H1 (cell line): Measurements from ENCODE around the gene KIF15.

Source experiments
- EP300 ChIP-seq, 2 experiments: IDR thresholded peaks; 1 replicate in 1 of 2; 2 replicates in 1 of 2; pipeline ENCODE4 v1.6.1; 2011 to 2012; ENCODE audit warnings: low read depth in 2 of 2, low read length in 2 of 2, mild to moderate bottlenecking in 2 of 2, borderline replicate concordance in 1 of 2, inconsistent platforms in 1 of 2, moderate library complexity in 1 of 2
- RAD21 ChIP-seq, 2 experiments: IDR thresholded peaks in 1 of 2; conservative IDR thresholded peaks in 1 of 2; 2 replicates each; pipeline ENCODE4 v1.6.1; 2011; ENCODE audit warnings: low read depth in 2 of 2, low read length in 2 of 2, improper control_type of control experiment in 1 of 2, inconsistent platforms in 1 of 2, mild to moderate bottlenecking in 1 of 2, moderate library complexity in 1 of 2
- SIN3A ChIP-seq, 2 experiments: IDR thresholded peaks in 1 of 2; conservative IDR thresholded peaks in 1 of 2; 2 replicates each; pipeline ENCODE4 v1.6.1; 2011 to 2012; ENCODE audit warnings: low read length in 2 of 2, improper control_type of control experiment in 1 of 2, low read depth in 1 of 2, mild to moderate bottlenecking in 1 of 2
- SRF ChIP-seq: IDR thresholded peaks from 2 replicates; pipeline ENCODE4 v1.6.1; 2011; ENCODE audit warnings: mild to moderate bottlenecking, low read depth, low read length, moderate library complexity
- SUZ12 ChIP-seq: fragments of 200-600 bp; sonication (generic); IDR thresholded peaks from 2 replicates; pipeline ENCODE4 v1.6.1; 2012; ENCODE audit warnings: mild to moderate bottlenecking, inconsistent platforms, low read length, moderate library complexity, mixed read lengths
- TF ChIP-seq, protein P1 (sequence below), 3 experiments: IDR thresholded peaks; 1 replicate in 2 of 3; 2 replicates in 1 of 3; pipeline versions ENCODE4 v1.5.1 to v1.6.1; 2011; ENCODE audit warnings: low read length in 3 of 3, mild to moderate bottlenecking in 3 of 3, inconsistent platforms in 2 of 3, low read depth in 1 of 3, moderate library complexity in 1 of 3; ENCODE audit not compliant: insufficient read depth in 1 of 3; ENCODE audit errors: control extremely low read depth in 1 of 3
- TF ChIP-seq, protein P2 (sequence below): IDR thresholded peaks from 2 replicates; pipeline ENCODE4 v1.6.1; 2012; ENCODE audit warnings: inconsistent platforms

DNA sequence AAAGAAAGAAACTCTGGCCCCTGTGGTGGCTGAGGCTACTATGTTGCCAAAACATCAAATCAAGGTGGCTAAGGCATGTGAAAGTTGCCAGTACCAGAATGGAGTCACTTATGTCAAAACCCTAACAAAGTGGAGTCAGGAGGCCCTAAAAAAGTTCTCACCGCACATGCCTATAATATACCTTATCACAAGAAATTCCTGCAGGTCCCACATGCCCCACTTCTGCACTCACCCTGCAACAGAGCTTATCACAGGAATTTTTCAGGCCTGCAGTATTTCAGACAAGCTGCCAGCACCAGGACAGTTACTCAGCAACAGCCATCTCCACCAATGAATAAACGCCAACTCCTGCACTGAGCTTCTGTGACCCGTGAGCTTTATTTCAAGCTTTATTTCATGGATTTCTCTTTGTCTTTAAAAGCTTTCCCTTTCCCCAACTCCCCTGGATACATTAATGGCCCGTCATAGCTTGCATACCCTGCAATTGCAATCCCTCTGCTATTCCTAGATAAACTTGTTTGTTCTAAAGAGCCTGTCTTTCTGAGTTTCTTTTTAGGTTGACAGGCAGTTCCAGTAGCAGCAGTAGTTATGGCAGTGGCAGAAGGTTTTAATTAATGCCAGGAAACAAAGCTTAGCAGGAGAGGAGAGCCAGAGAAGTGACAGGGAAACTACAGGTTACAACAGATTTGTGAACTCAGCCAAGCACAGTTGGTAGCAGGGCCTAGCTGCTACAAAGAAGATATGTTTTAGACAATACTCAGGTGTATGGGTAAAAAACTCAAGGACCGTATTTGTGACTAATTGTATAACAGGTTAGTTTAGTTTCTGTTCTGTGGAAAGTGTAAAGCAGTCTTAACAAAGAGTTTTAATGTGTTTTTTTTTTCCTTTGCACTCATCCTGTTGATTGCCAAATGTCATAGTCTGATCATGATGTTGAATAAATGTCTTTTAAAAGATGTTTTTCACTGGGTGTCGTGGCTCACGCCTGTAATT, 84.2 kb downstream of the KIF15 start:
- TF ChIP-seq SIN3A (conservative IDR thresholded peaks at IDR 0.05 in 1 of 2, IDR thresholded peaks at IDR 0.05 in 1 of 2; ENCODE audit: low read depth in 1 of 2, low read length in 2 of 2) (no peak), SUZ12 (no peak), SRF (no peak), EP300 (IDR thresholded peaks at IDR 0.05; ENCODE audit: borderline replicate concordance in 1 of 2, low read depth in 2 of 2, low read length in 2 of 2) (no peak), RAD21 (IDR thresholded peaks at IDR 0.05 in 1 of 2, conservative IDR thresholded peaks at IDR 0.05 in 1 of 2; ENCODE audit: low read depth in 2 of 2, low read length in 2 of 2) (no peak)
- TF ChIP-seq, protein P1, sequence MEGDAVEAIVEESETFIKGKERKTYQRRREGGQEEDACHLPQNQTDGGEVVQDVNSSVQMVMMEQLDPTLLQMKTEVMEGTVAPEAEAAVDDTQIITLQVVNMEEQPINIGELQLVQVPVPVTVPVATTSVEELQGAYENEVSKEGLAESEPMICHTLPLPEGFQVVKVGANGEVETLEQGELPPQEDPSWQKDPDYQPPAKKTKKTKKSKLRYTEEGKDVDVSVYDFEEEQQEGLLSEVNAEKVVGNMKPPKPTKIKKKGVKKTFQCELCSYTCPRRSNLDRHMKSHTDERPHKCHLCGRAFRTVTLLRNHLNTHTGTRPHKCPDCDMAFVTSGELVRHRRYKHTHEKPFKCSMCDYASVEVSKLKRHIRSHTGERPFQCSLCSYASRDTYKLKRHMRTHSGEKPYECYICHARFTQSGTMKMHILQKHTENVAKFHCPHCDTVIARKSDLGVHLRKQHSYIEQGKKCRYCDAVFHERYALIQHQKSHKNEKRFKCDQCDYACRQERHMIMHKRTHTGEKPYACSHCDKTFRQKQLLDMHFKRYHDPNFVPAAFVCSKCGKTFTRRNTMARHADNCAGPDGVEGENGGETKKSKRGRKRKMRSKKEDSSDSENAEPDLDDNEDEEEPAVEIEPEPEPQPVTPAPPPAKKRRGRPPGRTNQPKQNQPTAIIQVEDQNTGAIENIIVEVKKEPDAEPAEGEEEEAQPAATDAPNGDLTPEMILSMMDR (IDR thresholded peaks at IDR 0.05; ENCODE audit: control extremely low read depth in 1 of 3, insufficient read depth in 1 of 3, low read depth in 1 of 3, low read length in 3 of 3) = no peak
- TF ChIP-seq, protein P2, sequence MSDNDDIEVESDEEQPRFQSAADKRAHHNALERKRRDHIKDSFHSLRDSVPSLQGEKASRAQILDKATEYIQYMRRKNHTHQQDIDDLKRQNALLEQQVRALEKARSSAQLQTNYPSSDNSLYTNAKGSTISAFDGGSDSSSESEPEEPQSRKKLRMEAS = no peak
